GM21381 (cell line): ENCODE data around the gene NRCAM.
"Not testable (repeated sequence)": the region's sequence is repeated elsewhere in the genome, so short reads cannot be mapped to it uniquely, and the experiment has no call there.

ENCODE experiments used
- ATAC-seq: cut with Tn5 transposase; IDR thresholded peaks from one replicate; pipeline ENCODE4 v1.9.1; 2021; ENCODE audit warnings: mild to moderate bottlenecking, moderate library complexity; ENCODE audit not compliant: unreplicated experiment

Gene NRCAM

GRCh38 chr7:108404509-108405420 lies 51.5 kb downstream of the NRCAM start:
- ATAC-seq, result no peak

GRCh38 chr7:108403597-108404217 lies 52.5 kb downstream of the NRCAM start:
- no peak for ATAC-seq

GRCh38 chr7:108402865-108403264 lies 53.4 kb downstream of the NRCAM start:
- no peak for ATAC-seq

- no peak for ATAC-seq
These were observed 60.2 kb downstream of the NRCAM start for GRCh38 chr7:108396080-108396479.

- no peak for ATAC-seq
These were observed 60.8 kb downstream of the NRCAM start for GRCh38 chr7:108395426-108395825.

GRCh38 chr7:108393097-108393496 lies 63.1 kb downstream of the NRCAM start:
- ATAC-seq, result not testable (repeated sequence)

GRCh38 chr7:108387686-108388085 lies 68.5 kb downstream of the NRCAM start:
- not testable (repeated sequence) for ATAC-seq

- peak; percentile 58 for ATAC-seq
These were observed 70.3 kb downstream of the NRCAM start for GRCh38 chr7:108385834-108386422.

GRCh38 chr7:108384716-108385483 lies 71.3 kb downstream of the NRCAM start:
- ATAC-seq, result peak; percentile 67

GRCh38 chr7:108382932-108383331 lies 73.3 kb downstream of the NRCAM start:
- no peak for ATAC-seq

- ATAC-seq, result no peak
These were observed 75.7 kb downstream of the NRCAM start for GRCh38 chr7:108380517-108380916.

- no peak for ATAC-seq
These were observed 80.0 kb downstream of the NRCAM start for GRCh38 chr7:108376206-108376605.

- no peak for ATAC-seq
These were observed 80.6 kb downstream of the NRCAM start for GRCh38 chr7:108375668-108376067.

- ATAC-seq, result no peak
These were observed 81.3 kb downstream of the NRCAM start for GRCh38 chr7:108374899-108375298.

GRCh38 chr7:108372618-108373017 lies 83.6 kb downstream of the NRCAM start:
- no peak for ATAC-seq

- no peak for ATAC-seq
These were observed 85.6 kb downstream of the NRCAM start for GRCh38 chr7:108370616-108371015.

- ATAC-seq, result no peak
These were observed 87.8 kb downstream of the NRCAM start for GRCh38 chr7:108368466-108368865.

- ATAC-seq, result no peak
These were observed 88.3 kb downstream of the NRCAM start for GRCh38 chr7:108367946-108368345.

- no peak for ATAC-seq
These were observed 88.9 kb downstream of the NRCAM start for GRCh38 chr7:108367314-108367713.

GRCh38 chr7:108363659-108364058 lies 92.6 kb downstream of the NRCAM start:
- ATAC-seq, result no peak
